Coronary artery (tissue), 2 donors: Measurements from ENCODE around the gene SP140L.
"Not testable (repeated sequence)": the region's sequence is repeated elsewhere in the genome, so short reads cannot be mapped to it uniquely, and the experiment has no call there.

Experiments used
- DNase-seq: peaks from one replicate; pipeline ENCODE4 v3.0.0-alpha.2; 2017; ENCODE audit warnings: low spot score
- H3K27ac ChIP-seq, 2 donors: fragments of 200-600 bp; sonication (generic); one replicate each; pipeline ENCODE4 v1.5.1; 2016 to 2019
- H3K4me3 ChIP-seq: fragments of 200-600 bp; sonication (generic); 2 replicates; pipeline ENCODE4 v1.5.1; 2016; ENCODE audit warnings: mild to moderate bottlenecking, moderate library complexity
- CTCF ChIP-seq: fragments of 200-600 bp; sonication (generic); IDR thresholded peaks from one replicate; pipeline ENCODE4 v1.5.1; 2019; ENCODE audit warnings: antibody characterized with exemption

The SP140L gene

GRCh38 chr2:230408244-230408842 lies 81.3 kb downstream of the SP140L start:
- H3K27ac ChIP-seq, result peak overlapping the region; percentile 3 to 84
- TF ChIP-seq CTCF, result no peak
- H3K4me3 ChIP-seq, result peak overlapping the region; percentile 2
- DNase-seq, result no peak

- not testable (repeated sequence) for DNase-seq
- H3K27ac ChIP-seq, result peak overlapping the region in 1 of 2 donors; percentile 84
These were observed 82.3 kb downstream of the SP140L start for GRCh38 chr2:230409316-230409715.

GRCh38 chr2:230410263-230410662 lies 83.3 kb downstream of the SP140L start:
- DNase-seq, result no peak
- no peak overlapping the region for H3K4me3 ChIP-seq
- TF ChIP-seq CTCF, result no peak
- H3K27ac ChIP-seq, result no peak overlapping the region

More at GRCh38 chr2:230409316-230409715, 82.3 kb downstream of the SP140L start:
- not testable (repeated sequence) for H3K4me3 ChIP-seq

- no peak for TF ChIP-seq CTCF
- DNase-seq, result no peak
- peak overlapping the region; percentile 81 to 98 for H3K27ac ChIP-seq
- peak overlapping the region; percentile 93 for H3K4me3 ChIP-seq
These were observed 84.0 kb downstream of the SP140L start for GRCh38 chr2:230410861-230411569.

GRCh38 chr2:230411570-230412370 lies 84.8 kb downstream of the SP140L start:
- no peak for TF ChIP-seq CTCF

GRCh38 chr2:230412371-230412711 lies 85.3 kb downstream of the SP140L start:
- no peak for DNase-seq
- H3K27ac ChIP-seq, result peak overlapping the region; percentile 81 to 98

More at GRCh38 chr2:230411570-230412370, 84.8 kb downstream of the SP140L start:
- no peak for DNase-seq
- H3K4me3 ChIP-seq, result peak overlapping the region; percentile 93
- H3K27ac ChIP-seq, result peak overlapping the region; percentile 81 to 98

More at GRCh38 chr2:230412371-230412711, 85.3 kb downstream of the SP140L start:
- TF ChIP-seq CTCF, result no peak
- peak overlapping the region; percentile 93 for H3K4me3 ChIP-seq
